Spleen (tissue), 11 donors: ENCODE data around the gene MED25. TPM values are rescaled to one million over a fixed set of nuclear protein-coding genes. Genes with fewer than 3 reads are reported as not detected.
A peak's percentile ranks its signal among the peaks of the same experiment; 100 is the strongest.

Experiments
- DNase-seq: peaks from one replicate; pipeline ENCODE4 v3.0.0-alpha.2; 2020
- H3K27ac ChIP-seq, 8 donors: fragments of 200-600 bp; sonication (generic) in 7 of 8; 1 replicate in 4 of 8; 2 replicates in 4 of 8; pipeline versions ENCODE4 v1.5.0 to v1.8.0; 2016 to 2021; ENCODE audit warnings: inconsistent platforms in 4 of 8, mild to moderate bottlenecking in 4 of 8, moderate library complexity in 1 of 8
- H3K27me3 ChIP-seq, 7 donors: fragments of 200-600 bp; sonication (generic) in 6 of 7; replicated peaks in 1 of 7; 1 replicate in 4 of 7; 2 replicates in 3 of 7; pipeline versions ENCODE4 v1.5.0 to v1.8.0; 2016 to 2021; ENCODE audit warnings: inconsistent platforms in 3 of 7, mild to moderate bottlenecking in 1 of 7
- H3K36me3 ChIP-seq, 6 donors: fragments of 200-600 bp; sonication (generic) in 5 of 6; 1 replicate in 4 of 6; 2 replicates in 2 of 6; pipeline versions ENCODE4 v1.5.0 to v1.8.0; 2016 to 2021; ENCODE audit warnings: inconsistent platforms in 2 of 6
- H3K4me1 ChIP-seq, 6 donors: fragments of 200-600 bp; sonication (generic) in 5 of 6; 1 replicate in 3 of 6; 2 replicates in 3 of 6; pipeline versions ENCODE4 v1.5.0 to v1.8.0; 2016 to 2021; ENCODE audit warnings: inconsistent platforms in 3 of 6
- H3K4me3 ChIP-seq, 8 donors: fragments of 200-600 bp; sonication (generic) in 7 of 8; 1 replicate in 4 of 8; 2 replicates in 4 of 8; pipeline versions ENCODE4 v1.5.0 to v1.8.0; 2016 to 2021; ENCODE audit warnings: inconsistent platforms in 4 of 8, mild to moderate bottlenecking in 4 of 8, moderate library complexity in 2 of 8
- H3K9me3 ChIP-seq, 8 donors: fragments of 200-600 bp; sonication (generic) in 7 of 8; 1 replicate in 4 of 8; 2 replicates in 4 of 8; pipeline versions ENCODE4 v1.5.0 to v1.8.0; 2016 to 2021; ENCODE audit warnings: inconsistent platforms in 4 of 8
- CTCF ChIP-seq, 11 experiments: fragments of 200-600 bp in 7 of 11; fragments of 450-650 bp in 4 of 11; sonication (generic) in 4 of 11; IDR thresholded peaks in 8 of 11; conservative IDR thresholded peaks in 3 of 11; 1 replicate in 7 of 11; 2 replicates in 4 of 11; pipeline versions ENCODE4 v1.4.0 to v1.8.0; 2016 to 2021; ENCODE audit warnings: antibody characterized with exemption in 11 of 11, inconsistent platforms in 4 of 11, mild to moderate bottlenecking in 1 of 11
- POLR2A ChIP-seq, 3 donors: fragments of 450-650 bp; IDR thresholded peaks; one replicate each; pipeline ENCODE4 v1.5.1; 2017; ENCODE audit warnings: antibody characterized with exemption in 3 of 3, mild to moderate bottlenecking in 1 of 3
- POLR2AphosphoS5 ChIP-seq, 3 donors: sonication (generic); formaldehyde crosslinking; IDR thresholded peaks; one replicate each; pipeline ENCODE4 v1.5.1; 2017; ENCODE audit warnings: antibody characterized with exemption in 3 of 3
- WGBS, 5 donors: extraction: QIAGEN DNeasy Blood & Tissue Kit in 3 of 5; methylation state at CpG; one replicate each; pipeline versions ENCODE4 v1.1.5 to v1.1.7; 2013 to 2018; 5-methylcytosine and 5-hydroxymethylcytosine counted together
- intact Hi-C: fragments of 100-400 bp; cut with DNase I; formaldehyde crosslinking; loops from one replicate; pipeline ENCODE4 v1.15.0; 2023; ENCODE audit warnings: low total_unique reads
- polyA plus RNA-seq, 3 donors: library from polyadenylated mRNA; stranded (reverse); fragments of 200-250 nt; gene quantifications; one replicate each; pipeline ENCODE4 v1.2.1, GENCODE V29; 2013
- total RNA-seq, 7 donors: library from RNA; depleted of rRNA in 3 of 7; stranded (reverse); fragments of >200 nt in 3 of 7; fragmentation: NEBNext Ultra II Directional in 4 of 7; extraction: Animal tissue kit (Norgen Biotek cat#: 25700) in 4 of 7; gene quantifications; one replicate each; pipeline versions ENCODE4 v1.1.0 to v1.2.1, GENCODE V29; 2016 to 2021
- donor health status: healthy with polysubstance abuse.
- donor health status: DM: no; HTN: no; CAD: no; lungs with moderate emphysema.
- donor health status: DM: no; HTN: no; CAD: no.
- donor health status: Bipolar disorder and iron deficiency.
- donor health status: healthy.
- donor health status: DM: no; HTN: no; CAD: no.
- donor health status: DM: yes; HTN: yes; CAD: no.

The MED25 gene
- total and polyA plus RNA-seq, 10 donors, result 26.6 to 61.0 (median 44.9) TPM

- no peak for DNase-seq
- Histone ChIP-seq H3K27me3 (no peaks in the 10 kb centered on the region), H3K27ac (peak overlapping the region in 5 of 8 donors; percentile 34 to 61 (median 53)), H3K4me3 (no peak overlapping the region), H3K9me3 (no peaks in the 10 kb centered on the region), H3K4me1 (peaks cover 0 to 62% (median 15%) of the 10 kb centered on the region in 6 donors), H3K36me3 (peaks cover 5 to 100% (median 61%) of the 10 kb centered on the region in 6 donors)
- intact Hi-C loops, result no loop called here
- 71 to 90% (median 75%) methylated on average over 9 of the region's 9 CpGs for WGBS, 5 donors
- TF ChIP-seq POLR2AphosphoS5 (IDR thresholded peaks at IDR 0.05), result no peak
- TF ChIP-seq POLR2A (IDR thresholded peaks at IDR 0.05), result no peak
- TF ChIP-seq CTCF (IDR thresholded peaks at IDR 0.05 in 8 of 11, conservative IDR thresholded peaks at IDR 0.05 in 3 of 11), result no peak
Measured at GRCh38 chr19:49786376-49786820, 31.7 kb upstream of the MED25 start.

GRCh38 chr19:49787746-49788145 lies 30.3 kb upstream of the MED25 start:
- DNase-seq, result no peak
- H3K27ac ChIP-seq, result no peak overlapping the region
- H3K36me3 ChIP-seq, result peaks cover 8 to 100% (median 67%) of the 10 kb centered on the region in 6 donors
- 82 to 94% (median 93%) methylated on average over 5 of the region's 5 CpGs for WGBS, 5 donors
- no peak overlapping the region for H3K4me3 ChIP-seq
- no peaks in the 10 kb centered on the region for H3K27me3 ChIP-seq
- no peaks in the 10 kb centered on the region for H3K9me3 ChIP-seq
- peaks cover 0 to 69% (median 18%) of the 10 kb centered on the region in 6 donors for H3K4me1 ChIP-seq
- no peak for TF ChIP-seq POLR2A (IDR thresholded peaks at IDR 0.05)
- no peak for TF ChIP-seq POLR2AphosphoS5 (IDR thresholded peaks at IDR 0.05)
- no peak for TF ChIP-seq CTCF (IDR thresholded peaks at IDR 0.05 in 8 of 11, conservative IDR thresholded peaks at IDR 0.05 in 3 of 11)
- intact Hi-C loops, result no loop called here

GRCh38 chr19:49788857-49789256 lies 29.2 kb upstream of the MED25 start:
- intact Hi-C loops, result no loop called here
- H3K36me3 ChIP-seq, result peaks cover 9 to 100% (median 68%) of the 10 kb centered on the region in 6 donors
- TF ChIP-seq POLR2A (IDR thresholded peaks at IDR 0.05) (no peak), POLR2AphosphoS5 (IDR thresholded peaks at IDR 0.05) (no peak), CTCF (IDR thresholded peaks at IDR 0.05 in 8 of 11, conservative IDR thresholded peaks at IDR 0.05 in 3 of 11) (no peak)
- no peaks in the 10 kb centered on the region for H3K9me3 ChIP-seq
- no peak overlapping the region for H3K4me3 ChIP-seq
- H3K4me1 ChIP-seq, result peaks cover 0 to 69% (median 18%) of the 10 kb centered on the region in 6 donors
- H3K27ac ChIP-seq, result no peak overlapping the region
- DNase-seq, result no peak
- no peaks in the 10 kb centered on the region for H3K27me3 ChIP-seq
- 75 to 95% (median 90%) methylated on average over 4 to 10 of the region's 10 CpGs for WGBS, 5 donors

GRCh38 chr19:49790866-49791265 lies 27.2 kb upstream of the MED25 start:
- WGBS, 5 donors, result 64 to 72% (median 70%) methylated on average over 9 of the region's 9 CpGs
- Histone ChIP-seq H3K27me3 (no peaks in the 10 kb centered on the region), H3K4me1 (peaks cover 0 to 61% (median 18%) of the 10 kb centered on the region in 6 donors), H3K4me3 (no peak overlapping the region), H3K27ac (peak overlapping the region in 5 of 8 donors; percentile 59 to 74 (median 65)), H3K36me3 (peaks cover 15 to 100% (median 75%) of the 10 kb centered on the region in 6 donors), H3K9me3 (no peaks in the 10 kb centered on the region)
- DNase-seq, result no peak
- TF ChIP-seq POLR2AphosphoS5 (IDR thresholded peaks at IDR 0.05), result peak; percentile 62 to 80 (median 79)
- TF ChIP-seq POLR2A (IDR thresholded peaks at IDR 0.05), result no peak
- intact Hi-C loops, result no loop called here
